22Rv1 (cell line): ENCODE results near the gene ZNF554.

ENCODE experiments used
- ZFX ChIP-seq: fragments of 450-650 bp; IDR thresholded peaks from 2 replicates; pipeline ENCODE4 v1.6.1; 2017; ENCODE audit warnings: antibody characterized with exemption, borderline replicate concordance
- TF ChIP-seq, protein P1 (sequence below): fragments of 450-650 bp; IDR thresholded peaks from 2 replicates; pipeline ENCODE4 v1.5.1; 2017; ENCODE audit warnings: mild to moderate bottlenecking

DNA sequence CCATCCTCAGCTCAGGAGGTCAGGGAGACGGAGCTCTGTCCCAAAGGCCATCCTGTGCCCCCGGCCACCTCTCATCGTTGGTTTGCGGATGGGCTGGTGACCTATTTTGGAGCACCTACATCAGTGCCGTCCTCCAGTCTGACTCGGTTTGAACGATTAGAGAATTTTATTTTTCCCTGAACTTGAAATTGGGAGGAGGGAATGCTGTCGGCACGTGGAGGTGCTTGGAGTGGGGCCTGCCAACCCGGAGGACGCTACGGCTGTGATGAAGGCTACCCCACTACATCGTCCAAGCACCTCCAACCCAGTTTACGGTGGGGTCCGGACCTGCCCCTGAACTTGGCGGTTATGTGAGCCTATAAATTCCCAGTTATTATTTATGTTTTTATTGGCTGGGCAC lies 3.0 kb upstream of the ZNF554 start:
- TF ChIP-seq, protein P1, sequence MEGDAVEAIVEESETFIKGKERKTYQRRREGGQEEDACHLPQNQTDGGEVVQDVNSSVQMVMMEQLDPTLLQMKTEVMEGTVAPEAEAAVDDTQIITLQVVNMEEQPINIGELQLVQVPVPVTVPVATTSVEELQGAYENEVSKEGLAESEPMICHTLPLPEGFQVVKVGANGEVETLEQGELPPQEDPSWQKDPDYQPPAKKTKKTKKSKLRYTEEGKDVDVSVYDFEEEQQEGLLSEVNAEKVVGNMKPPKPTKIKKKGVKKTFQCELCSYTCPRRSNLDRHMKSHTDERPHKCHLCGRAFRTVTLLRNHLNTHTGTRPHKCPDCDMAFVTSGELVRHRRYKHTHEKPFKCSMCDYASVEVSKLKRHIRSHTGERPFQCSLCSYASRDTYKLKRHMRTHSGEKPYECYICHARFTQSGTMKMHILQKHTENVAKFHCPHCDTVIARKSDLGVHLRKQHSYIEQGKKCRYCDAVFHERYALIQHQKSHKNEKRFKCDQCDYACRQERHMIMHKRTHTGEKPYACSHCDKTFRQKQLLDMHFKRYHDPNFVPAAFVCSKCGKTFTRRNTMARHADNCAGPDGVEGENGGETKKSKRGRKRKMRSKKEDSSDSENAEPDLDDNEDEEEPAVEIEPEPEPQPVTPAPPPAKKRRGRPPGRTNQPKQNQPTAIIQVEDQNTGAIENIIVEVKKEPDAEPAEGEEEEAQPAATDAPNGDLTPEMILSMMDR: no peak
- TF ChIP-seq ZFX: no peak
